ENCODE data around the gene ABCA13. TPM values are rescaled to one million over a fixed set of nuclear protein-coding genes. Genes with fewer than 3 reads are reported as not detected.

The ABCA13 gene
- total RNA-seq, 1 donor from 2014 or later, result 1.0 TPM

DNA sequence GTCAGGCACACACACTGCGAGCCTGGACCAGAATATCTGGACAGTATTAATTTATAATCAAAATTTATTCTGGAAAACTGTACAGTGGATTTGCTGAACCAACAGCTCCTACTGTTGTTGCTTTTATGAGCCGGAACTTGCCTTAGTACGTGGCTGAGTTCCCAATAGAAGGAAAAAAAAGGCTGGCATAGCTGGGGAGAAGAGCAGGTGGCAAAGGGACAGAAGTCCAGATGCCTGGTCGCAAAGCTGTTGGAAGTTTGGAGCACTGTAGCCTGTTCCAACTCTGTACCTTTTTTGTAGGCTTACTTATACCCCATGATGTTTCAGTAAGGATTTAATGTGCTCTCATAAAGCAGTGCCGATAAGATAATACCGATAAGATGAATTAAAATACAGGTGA is 333.8 kb downstream of the ABCA13 start:
- no peak for DNase-seq (ENCODE audit: low spot score)
- ATAC-seq, result no peak

DNA sequence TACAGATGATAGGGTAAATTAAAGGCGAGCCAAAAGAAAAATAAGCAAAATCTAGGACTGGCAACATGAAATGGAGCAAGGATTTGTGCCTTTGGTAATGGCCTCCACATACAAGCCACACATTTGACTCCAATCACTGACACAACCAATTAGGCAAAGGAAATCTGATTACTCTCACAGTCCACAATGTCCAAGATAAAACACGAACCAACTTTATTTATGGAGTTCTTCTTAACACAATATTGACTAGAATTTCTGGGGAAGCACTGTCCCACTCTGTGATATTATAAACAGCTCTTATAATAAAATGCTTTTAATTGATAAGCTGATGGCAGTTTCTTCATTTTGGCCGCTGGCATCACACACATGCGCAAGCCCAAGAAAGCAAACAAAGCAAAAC is 334.2 kb downstream of the ABCA13 start:
- DNase-seq (ENCODE audit: low spot score), result no peak
- no peak for ATAC-seq

DNA sequence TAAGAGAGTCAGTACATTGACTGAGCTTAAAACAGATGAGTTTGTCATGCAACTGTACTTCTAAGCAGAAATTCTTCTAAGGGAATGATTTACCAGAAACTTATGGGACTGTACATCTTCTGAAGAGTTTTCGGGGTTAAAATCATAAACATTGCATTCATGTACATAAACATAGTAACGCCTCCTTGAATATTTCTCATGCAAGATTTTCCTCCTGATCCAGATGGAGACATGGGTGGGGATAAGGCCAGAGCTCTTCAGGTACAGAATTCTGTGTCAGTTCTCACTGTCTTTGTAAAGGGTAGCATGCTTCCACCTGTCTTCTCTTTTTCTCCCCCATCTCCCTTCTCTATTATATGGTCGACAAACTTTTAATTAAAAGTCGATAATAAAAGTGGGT is 335.3 kb downstream of the ABCA13 start:
- DNase-seq (ENCODE audit: low spot score) (no peak), ATAC-seq (no peak)

DNA sequence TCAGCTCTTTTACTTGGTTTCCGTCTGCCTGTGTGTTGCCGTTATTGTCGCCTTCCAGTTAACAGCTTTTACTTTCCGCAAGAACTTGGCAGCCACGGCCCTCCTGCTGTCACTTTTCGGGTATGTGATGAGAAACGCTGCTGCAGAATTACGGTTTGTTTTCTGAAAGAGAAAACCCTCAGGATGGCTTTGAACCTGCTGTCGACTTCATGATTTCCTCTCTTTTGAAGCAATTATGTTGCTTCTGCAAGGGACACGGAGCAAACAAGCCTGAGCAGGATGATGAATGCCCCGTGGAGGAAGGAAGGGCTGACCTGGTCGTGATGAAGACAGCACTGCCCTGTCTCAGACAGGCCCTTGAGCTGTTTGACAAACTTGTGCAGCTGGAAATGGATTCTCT is 339.8 kb downstream of the ABCA13 start:
- no peak for DNase-seq (ENCODE audit: low spot score)
- ATAC-seq, result no peak

DNA sequence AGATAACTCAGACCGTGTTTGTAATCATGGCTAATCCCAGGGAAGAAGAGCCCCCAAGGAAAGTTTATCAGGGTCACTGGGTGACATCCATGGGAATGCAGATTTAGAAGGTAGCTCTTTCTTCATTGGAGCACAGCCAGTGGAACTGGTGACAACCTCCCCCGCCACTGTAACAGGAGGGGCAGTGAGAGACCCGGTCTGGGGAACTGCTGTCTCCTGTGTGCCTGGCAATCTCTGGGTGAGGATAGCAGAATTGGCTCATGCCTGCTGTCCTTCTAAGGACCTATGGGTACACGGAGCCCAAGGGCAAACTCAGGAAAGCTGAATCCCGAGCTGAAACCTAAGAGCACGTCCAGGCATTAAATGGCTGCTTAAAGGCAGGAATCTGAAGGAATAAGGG is 341.6 kb downstream of the ABCA13 start:
- ATAC-seq (no peak), DNase-seq (ENCODE audit: low spot score) (no peak)

DNA sequence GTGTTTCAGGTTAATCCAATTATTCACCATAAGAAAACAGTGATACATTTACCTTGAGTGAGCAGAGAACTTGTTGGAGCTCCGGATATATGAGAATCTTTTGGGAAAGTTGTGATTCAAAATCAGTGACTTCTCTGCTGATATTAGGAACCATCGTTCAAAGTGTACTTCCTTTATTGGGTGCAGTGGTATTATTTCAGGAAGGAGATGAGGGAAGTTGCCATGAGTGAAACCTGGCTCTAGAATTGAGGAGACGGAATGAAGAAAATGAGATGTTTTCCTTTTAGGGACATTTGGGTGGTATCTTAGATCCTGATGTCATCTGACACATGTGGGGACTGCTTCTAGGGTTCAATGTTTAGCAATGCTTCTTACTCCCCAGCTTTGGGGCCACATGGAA is 343.9 kb downstream of the ABCA13 start:
- ATAC-seq (no peak), DNase-seq (ENCODE audit: low spot score) (no peak)

DNA sequence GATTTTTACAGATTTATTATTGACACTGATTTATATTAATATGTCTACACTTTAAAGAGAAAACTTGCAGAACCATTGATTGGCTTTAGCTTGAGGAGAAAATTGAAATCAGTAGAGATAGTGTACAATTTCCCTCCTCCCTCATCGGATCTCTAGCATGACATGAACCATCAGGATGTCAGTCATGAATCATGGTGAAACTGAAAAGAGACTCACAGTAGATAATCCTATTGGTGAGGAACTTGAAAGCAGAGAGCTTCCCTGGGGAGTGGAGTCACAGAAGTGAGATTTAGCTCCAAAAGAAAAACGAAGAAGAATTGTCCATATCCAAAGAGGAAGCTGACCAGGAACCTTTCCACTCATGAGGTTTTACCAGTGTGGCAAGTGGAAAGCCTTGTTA is 346.8 kb downstream of the ABCA13 start:
- ATAC-seq (no peak), DNase-seq (ENCODE audit: low spot score) (no peak)

DNA sequence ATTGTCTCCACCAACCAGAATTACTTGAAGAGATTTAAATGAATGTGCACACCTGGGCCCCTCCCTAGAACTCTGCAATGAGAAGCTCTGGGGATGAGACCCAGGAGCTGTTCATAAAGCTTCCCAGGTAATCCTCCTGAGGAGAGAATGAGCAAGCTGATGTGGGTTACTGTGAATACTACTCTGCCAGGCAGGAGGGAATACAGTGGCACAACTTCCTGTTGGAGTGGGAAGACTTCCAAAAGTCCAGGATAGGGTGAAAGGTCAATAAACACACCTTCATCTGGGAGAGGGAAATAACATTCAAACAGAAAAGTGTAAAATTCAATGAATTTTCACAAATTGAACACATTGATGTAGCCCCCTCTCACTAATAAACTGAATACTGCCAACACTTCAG is 351.4 kb downstream of the ABCA13 start:
- ATAC-seq (peak; percentile 56), DNase-seq (ENCODE audit: low spot score) (no peak)

DNA sequence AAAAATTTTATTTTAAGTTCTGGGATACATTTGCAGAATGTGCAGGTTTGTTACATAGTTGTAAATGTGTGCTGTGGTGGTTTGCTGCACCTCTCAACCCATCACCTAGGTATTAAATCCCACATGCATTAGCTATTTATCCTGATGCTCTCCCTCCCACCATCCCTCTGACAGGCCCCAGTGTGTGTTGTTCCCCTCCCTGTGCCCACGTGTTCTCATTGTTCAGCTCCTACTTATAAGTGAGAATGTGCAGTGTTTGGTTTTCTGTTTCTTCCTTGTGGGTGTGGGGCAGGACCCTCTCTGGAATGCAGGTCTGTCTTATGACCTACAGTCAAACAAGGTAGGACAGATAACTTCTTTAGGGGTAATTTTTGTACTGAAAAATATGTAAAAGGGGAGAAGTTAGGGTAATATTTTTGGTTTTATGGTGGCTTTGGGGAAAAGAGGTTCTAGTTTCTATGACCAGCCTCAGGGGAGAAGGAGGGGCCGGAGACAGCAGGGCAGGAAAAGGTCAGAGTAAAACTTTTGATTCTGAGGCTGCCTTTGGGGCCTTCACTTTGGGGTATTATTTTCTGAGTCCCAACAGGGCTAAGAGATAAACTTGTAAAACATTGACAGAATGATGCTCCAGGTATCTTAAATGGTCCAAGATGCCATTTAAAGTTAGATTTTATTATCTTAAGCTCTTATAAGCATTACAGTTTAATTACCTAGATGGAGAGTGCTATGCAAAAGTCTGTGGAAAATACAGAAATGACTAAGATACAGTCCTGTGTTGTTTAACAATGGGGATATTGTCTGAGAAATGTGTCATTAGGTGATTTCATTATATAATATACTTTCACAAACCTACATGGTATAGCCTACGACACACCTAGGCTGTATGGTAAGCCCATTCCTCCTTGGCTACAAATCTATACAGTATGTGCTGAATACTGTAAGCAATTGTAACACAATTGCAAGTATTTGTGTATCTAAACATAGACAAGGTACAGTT is 354.8 kb downstream of the ABCA13 start:
- DNase-seq (ENCODE audit: low spot score) (no peak), ATAC-seq (no peak)

DNA sequence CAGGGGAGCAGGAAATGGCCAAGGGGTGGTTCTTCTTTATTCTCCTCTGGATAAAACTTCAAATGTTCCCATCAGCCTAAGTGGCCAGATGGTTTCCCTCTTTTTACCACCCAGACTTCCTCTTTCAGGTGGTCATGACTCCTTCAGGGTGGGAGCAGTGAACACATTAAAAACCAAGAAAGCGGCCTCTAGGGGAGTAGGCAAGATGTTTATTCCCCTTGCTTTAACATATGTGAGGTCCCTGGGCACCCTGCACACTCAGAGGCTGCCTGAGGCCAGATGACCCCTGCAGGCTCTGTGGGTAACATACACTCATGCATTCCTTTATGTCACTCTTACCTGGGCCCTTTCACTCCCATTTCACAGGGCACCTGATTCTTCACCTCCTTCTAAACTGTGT is 357.4 kb downstream of the ABCA13 start:
- ATAC-seq (no peak), DNase-seq (ENCODE audit: low spot score) (no peak)

DNA sequence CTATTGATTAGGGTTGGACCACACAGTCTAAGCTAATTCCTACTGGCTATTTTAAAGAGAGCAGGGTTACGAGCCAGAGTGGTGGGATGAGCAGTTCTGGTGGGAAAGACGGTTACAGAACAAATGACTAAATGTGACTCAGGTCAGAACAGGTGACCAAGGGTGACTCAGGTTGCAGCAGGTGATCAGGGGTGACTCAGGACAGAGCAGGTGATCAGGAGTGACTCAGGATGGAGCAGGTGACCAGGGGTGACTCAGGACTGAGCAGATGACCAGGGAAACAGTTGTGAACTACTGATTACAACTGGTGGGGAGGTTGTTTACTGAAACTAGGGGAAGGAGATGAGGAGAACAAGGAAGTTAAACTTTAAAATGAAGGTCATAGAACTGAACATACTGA is 366.3 kb downstream of the ABCA13 start:
- no peak for ATAC-seq
- DNase-seq (ENCODE audit: low spot score), result no peak

DNA sequence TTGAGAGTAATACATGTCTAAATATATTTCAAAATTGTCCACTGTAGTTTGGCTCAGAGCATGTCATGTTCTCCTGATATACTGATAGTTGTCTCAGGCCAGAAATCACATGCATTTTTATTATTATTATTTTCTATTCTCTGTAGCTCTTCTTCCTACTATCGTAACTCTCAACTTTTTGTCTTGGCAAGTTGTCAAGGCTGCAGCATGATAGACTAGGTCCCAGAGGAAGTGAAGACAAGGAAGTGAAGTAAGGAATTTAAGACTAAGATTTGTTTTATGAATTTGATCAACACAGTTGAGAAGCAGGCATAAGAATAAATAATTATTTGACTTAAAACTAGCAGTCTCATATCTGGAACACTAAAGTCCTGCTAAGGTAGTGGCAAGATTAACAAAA is 369.5 kb downstream of the ABCA13 start:
- ATAC-seq, result no peak

DNA sequence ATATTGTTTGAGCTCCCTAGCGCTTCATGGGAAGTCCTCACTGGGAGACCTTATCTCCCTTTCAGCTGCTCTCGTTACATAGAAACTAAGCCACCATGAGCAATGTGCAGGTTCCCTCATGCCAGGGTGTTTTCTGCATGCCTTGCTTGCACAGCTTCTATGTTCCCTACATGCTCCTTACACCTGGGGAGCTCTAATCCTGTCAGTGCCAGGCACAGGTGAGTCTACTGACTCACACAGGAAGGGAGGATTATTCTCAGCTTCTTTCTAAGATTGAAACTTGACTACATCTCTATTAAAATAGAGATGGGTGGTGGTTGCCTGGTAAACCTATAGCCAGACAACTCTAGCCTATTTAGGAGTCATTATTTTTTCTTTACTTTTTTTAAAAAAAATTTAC is 377.4 kb downstream of the ABCA13 start:
- no peak for DNase-seq (ENCODE audit: low spot score)
- no peak for ATAC-seq

More for the DNA sequence above, 369.5 kb downstream of the ABCA13 start:
- no peak for DNase-seq (ENCODE audit: low spot score)

DNA sequence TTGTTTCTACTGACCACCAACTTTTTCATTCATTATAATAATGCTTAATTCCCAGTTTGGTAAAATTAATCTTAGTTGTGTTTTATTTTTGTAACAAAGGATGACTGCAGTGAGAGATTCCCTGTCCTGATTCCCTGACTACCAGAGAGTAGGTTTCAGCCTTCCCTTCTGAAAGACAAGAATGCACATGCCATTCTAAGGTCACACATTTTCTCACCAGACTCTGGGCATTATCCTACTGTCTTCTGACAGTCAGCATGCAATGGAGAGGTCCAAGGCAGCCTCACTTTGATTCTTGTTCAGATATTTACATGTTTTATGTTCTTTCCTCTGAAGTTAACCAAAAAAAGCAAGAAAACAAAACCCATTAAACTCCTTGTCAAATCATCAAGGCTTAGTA is 380.4 kb downstream of the ABCA13 start:
- ATAC-seq, result no peak
- DNase-seq (ENCODE audit: low spot score), result no peak

DNA sequence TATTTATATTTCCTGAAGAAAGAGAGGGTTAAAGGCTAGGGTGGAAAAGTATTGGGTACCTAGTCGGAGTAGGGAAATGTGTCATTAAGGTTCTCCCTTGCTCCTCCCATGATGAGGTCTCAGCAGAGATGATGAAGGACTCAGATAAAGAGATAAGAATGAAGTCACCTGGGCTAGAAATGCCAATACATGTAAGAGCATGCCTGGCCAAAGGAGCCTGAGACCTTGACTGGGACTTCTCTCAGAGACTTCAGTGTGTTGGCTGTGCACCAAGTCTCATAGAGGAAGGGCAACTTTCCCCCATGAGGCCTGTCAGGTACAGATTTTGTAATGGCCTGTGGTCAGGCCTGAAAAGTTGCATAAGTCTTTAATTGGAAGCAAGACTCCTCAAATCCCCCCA is 392.1 kb downstream of the ABCA13 start:
- ATAC-seq, result no peak
- no peak for DNase-seq (ENCODE audit: low spot score)

DNA sequence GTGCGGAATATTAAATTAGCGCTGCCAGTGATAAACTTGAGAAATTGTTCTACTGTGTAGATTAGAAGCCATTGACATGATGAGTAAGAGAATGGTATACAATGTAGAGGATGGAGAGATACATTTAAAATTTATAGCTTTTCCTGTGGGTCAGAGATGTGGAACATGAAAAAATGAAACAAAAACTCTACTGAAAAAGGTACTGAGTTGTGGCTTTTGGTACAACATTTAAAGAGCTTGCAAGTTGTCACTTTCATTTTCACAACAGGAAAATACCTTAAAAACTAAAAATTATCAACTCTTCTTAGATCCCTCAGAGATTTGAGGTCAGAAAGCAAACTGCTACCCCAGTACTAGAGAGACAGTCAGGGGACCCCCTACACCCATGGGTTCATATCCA is 404.3 kb downstream of the ABCA13 start:
- no peak for ATAC-seq

DNA sequence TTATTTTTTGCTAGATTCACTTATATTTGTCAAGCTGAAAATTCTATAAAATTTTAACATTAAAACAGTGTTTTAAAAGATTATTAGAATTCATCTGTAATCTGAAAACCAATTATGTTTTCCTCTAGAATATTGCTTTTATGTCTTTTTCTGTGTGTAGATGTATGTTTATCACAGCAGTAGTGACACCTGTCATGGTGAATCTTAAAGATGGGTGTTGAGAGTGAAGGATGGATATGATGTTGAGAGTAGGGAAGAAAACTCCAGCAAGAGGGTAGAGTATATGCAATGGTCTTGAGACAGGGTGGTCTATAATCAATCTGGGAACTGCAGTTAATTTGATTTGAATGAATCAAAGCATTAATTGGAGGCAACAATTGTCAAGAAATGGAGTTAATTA is 416.2 kb downstream of the ABCA13 start:
- no peak for DNase-seq (ENCODE audit: low spot score)
- no peak for ATAC-seq

More for the DNA sequence above, 404.3 kb downstream of the ABCA13 start:
- DNase-seq (ENCODE audit: low spot score), result no peak

DNA sequence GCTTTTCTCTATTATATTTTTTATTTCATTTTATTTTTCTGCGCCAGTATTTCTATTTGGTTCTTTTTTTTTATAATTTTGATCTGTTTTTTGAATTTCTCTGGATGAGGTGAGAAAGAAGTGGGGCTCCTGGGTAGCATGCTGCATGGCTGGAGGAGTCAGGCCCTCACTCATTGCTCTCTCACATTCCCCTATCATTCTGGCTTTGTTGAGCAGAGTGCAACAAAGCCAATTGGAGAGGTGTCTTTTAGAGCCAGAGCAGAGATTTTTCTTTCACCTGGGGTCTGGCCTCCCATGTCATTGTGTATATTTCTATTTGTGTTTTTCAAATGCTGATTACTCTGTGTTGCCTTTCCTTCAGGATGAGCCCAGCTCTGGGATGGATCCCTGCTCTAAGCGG is 423.1 kb downstream of the ABCA13 start:
- no peak for DNase-seq (ENCODE audit: low spot score)
- ATAC-seq, result no peak

DNA sequence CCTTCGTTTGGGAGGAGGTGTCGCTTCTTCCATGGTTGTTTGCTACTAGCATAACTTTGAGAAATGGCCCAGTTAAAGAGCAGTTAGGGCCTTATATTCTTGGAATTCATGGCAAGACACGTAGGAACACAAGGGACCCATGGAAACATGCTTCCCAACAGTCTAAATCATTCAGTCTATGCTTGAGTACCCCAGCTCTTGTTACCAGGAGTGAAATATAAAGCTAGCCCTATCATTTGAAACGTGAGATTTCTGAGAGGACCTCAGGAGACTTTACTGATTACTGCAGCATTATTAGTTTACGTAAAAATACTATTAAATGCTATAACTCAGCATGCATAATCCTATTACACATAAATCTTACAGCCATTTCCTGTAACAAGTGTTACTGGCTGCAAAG is 424.5 kb downstream of the ABCA13 start:
- no peak for ATAC-seq

DNA sequence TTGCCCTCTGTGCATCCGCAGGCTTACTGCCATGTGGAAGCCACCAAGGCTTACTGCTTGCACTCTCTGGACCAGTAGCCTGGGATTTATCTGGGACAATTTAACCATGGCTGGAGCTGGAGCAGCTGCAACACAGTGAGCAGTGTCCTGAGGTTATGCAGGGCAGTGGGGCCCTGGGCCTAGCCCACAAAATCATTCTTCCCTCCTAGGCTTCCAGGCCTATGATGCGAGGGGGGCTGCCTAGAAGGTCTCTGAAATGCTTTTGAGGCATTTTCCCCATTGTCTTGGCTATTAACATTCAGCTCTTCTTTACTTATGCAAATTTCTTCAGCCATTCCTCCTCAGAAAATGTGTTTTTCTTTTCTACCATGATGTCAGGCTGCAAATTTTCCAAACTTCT is 439.4 kb downstream of the ABCA13 start:
- ATAC-seq, result no peak
- no peak for DNase-seq (ENCODE audit: low spot score)

More for the DNA sequence above, 424.5 kb downstream of the ABCA13 start:
- DNase-seq (ENCODE audit: low spot score), result no peak

DNA sequence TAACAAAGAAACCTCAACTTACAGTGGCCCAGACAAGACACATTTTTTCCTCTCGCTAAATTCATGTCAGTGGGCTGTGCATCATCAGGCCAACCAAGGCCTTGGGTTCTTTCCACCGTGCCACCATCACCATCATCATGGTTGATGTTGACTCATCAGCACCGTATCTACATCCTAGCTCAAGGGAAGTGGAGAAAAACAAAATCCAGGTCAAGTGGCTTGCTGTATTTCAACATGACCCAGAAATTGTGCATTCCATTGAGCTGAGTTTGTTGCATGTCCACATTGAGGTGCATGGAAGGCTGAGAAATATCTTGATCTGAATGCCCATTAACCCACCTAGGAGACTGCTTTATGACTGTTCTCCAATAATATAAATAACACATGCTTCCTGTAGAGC is 440.7 kb downstream of the ABCA13 start:
- no peak for DNase-seq (ENCODE audit: low spot score)

DNA sequence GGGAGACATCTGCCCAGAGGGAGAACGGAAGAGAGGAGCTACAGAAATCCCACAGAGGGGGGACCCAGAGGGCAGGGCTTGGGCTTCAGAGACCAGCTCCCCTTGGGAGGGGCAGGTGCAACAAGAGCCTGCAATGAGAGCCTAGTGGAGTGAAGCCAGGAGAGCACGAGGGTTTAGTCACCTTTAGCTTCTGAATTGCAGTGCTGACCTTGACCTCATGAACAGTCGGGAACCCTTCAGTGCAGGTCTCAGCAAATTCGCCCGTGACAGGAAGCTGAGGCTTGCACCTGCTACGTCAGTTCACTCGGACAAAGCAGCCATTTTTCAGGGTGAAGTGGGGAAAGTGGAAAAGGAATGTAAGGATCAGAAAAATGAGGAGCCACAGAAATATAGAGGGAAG is 446.2 kb downstream of the ABCA13 start:
- ATAC-seq (no peak), DNase-seq (ENCODE audit: low spot score) (no peak)

More for the DNA sequence above, 440.7 kb downstream of the ABCA13 start:
- ATAC-seq, result no peak

DNA sequence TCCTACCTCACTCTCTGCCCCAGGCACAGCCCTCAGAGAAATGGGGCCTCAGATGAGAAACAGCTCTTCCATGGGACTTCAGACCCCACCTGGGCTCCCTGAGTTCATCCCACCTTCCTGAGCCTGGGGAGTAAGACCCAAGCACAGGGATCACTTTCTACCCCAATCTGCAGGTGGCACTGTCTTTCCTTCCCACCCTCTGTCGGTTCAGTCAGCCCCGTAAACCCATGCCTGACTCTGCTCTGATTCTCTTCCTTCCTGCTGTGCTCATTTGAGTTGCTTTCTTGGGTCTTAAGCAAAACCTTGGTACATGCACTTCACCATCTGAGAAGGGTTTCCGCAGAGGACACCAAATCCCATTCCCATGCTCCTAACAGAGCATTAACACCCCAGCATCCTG is 446.7 kb downstream of the ABCA13 start:
- ATAC-seq (no peak), DNase-seq (ENCODE audit: low spot score) (no peak)

Data from left lobe of liver (tissue), 2 donors.